Embryonic facial prominence (tissue), 1 donor: Measurements from ENCODE around the gene NAT8L.
"Not testable (repeated sequence)": the region's sequence is repeated elsewhere in the genome, so short reads cannot be mapped to it uniquely, and the experiment has no call there.

ENCODE experiments used
- DNase-seq: peaks from one replicate; pipeline ENCODE4 v3.0.0-alpha.2; 2016; ENCODE audit errors: extremely low spot score

NAT8L gene, protein sequence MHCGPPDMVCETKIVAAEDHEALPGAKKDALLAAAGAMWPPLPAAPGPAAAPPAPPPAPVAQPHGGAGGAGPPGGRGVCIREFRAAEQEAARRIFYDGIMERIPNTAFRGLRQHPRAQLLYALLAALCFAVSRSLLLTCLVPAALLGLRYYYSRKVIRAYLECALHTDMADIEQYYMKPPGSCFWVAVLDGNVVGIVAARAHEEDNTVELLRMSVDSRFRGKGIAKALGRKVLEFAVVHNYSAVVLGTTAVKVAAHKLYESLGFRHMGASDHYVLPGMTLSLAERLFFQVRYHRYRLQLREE

GRCh38 chr4:2059046-2059725 is at the start of gene NAT8L:
Gene NAT8L (plus strand): TSS chr4:2059327. CDS start chr4:2059512, 185 bp downstream.
- no peak for DNase-seq

DNA sequence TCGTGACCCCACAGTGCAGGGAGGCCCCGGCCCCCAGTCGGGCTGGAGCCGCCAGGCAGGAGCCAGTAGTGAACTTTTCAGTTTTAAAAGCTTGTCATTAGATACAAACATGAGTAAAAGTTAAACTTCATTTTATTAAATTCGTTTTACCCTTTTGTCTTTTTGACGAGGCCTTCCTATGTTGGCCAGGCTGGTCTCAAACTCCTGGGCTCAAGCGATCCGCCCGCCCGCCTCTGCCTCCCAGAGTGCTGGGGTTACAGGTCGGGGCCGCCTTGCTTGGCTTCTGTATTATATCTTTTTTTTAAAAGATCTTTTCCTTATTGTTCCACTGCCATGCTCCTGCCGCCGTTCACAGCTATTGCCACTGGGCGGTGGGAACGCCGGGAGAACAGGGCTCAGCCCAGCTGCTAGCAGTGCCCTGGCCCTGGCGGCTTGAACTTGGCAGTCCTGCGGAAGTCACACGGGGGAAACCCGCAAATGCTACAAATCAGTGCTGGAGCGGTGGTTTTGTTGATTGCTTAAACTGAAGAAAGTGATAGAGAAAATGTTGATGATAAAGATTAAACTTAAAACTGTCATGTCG is 49.4 kb upstream of the NAT8L start:
- DNase-seq, result no peak

DNA sequence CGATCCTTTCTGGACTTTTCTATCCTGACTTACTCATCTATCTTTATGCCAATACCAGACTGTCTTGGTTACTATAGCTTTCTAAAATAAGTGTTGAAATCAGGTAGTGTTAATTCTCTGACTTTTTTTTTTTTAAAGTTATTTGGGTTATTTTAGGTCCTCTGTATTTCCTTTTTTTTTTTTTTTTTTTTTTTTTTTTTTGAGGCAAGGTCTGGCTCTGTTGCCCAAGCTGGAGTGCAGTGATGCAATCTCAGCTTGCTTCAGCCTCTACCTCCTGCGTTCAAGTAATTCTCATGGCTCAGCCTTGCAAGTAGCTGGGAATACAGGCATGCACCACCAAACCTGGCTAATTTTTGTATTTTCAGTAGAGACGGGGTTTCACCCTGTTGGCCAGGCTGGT is 47.5 kb upstream of the NAT8L start:
- no peak for DNase-seq

GRCh38 chr4:2015008-2015407 is 44.1 kb upstream of the NAT8L start:
- no peak for DNase-seq

DNA sequence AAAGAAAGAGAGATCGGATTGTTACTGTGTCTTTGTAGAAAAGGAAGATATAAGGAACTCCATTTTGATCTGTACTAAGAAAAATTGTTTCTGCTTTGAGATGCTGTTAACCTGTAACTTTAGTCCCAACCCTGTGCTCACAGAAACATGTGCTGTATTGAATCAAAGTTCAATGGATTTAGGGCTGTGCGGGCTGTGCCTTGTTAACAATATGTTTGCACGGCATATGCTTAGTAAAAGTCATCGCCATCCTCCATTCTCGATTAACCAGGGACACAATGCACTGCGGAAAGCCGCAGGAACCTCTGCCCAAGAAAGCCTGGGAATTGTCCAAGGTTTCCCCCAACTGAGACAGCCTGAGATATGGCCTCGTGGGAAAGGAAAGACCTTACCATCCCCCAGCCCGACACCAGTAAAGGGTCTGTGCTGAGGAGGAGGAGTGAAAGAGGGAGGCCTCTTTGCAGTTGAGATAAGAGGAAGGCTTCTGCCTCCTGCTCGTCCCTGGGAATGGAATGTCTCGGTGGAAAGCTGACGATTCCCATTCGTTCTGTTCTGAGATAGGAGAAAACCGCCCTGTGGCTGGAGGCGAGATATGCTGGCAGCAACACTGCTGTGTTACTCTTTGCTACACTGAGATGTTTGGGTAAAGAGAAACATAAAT is 37.6 kb upstream of the NAT8L start:
- not testable (repeated sequence) for DNase-seq

DNA sequence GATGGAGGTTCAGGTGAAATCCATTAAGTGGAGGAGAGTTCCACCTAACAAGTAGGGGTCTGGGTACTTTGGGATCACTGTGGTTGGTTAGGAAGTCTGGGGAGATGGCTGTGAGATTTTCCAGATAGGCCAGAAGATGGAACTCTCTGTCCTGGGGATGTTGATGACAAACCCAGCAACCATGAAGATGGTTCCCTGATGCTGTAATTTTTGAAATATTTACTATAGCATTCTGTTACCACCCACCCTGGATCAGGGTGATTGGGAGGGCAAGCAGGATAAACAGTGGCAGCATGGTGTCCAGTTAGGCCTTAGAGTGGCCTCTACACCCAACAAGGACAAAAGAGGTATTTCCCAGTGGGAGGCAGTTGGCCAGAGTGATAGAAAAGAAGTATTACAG is 34.4 kb upstream of the NAT8L start:
- no peak for DNase-seq

GRCh38 chr4:2025817-2026216 is 33.3 kb upstream of the NAT8L start:
- DNase-seq, result no peak

GRCh38 chr4:2027120-2027519 is 32.0 kb upstream of the NAT8L start:
- DNase-seq, result not testable (repeated sequence)

GRCh38 chr4:2031161-2031560 is 28.0 kb upstream of the NAT8L start:
- not testable (repeated sequence) for DNase-seq

DNA sequence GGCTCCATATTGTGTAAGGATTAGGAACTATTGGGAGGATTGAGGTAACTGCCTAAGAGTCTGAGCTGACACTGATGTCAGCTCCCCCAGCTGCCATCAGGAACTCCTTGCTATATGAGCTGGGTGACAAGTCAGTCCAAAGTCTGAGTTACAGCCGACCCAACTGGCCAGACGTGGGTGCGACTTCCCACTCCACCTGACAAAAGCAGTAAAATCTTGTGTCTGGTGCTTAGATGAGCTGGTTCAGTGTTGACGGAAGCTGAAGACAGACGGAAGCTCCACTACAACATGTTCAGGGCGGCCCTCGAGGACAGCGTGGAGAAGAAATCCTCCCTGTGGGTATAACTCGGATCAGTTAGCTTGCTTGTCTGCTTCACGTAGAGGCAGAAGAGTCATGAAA is 22.8 kb upstream of the NAT8L start:
- DNase-seq, result no peak

- DNase-seq, result peak; percentile 0
These were observed 22.3 kb upstream of the NAT8L start for GRCh38 chr4:2036866-2037265.

GRCh38 chr4:2040391-2041238 is 18.5 kb upstream of the NAT8L start:
- no peak for DNase-seq

- DNase-seq, result peak; percentile 14
These were observed 17.6 kb upstream of the NAT8L start for GRCh38 chr4:2041239-2042130.

GRCh38 chr4:2042204-2042946 is 16.8 kb upstream of the NAT8L start:
- DNase-seq, result no peak

GRCh38 chr4:2042947-2043395 is 16.2 kb upstream of the NAT8L start:
- DNase-seq, result no peak

GRCh38 chr4:2043396-2044118 is 15.6 kb upstream of the NAT8L start:
- DNase-seq, result no peak

DNA sequence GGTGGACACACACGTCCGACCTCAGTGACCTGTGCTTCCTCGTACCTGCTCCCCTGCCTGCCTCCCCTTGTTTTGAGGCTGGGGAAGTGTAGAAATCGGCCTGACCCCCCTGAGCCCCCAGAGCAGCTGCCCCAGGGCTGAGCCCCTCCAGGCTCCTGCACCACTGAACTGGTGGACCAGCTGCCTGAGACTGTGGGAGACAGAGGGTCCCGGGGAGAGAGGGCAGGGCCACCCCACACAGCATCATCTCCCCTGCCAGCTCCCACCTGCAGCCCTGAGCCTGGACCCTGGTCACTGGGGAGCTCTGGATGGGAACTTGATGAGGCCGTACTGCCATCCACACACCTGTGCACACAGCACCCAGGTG is 15.0 kb upstream of the NAT8L start:
- no peak for DNase-seq

DNA sequence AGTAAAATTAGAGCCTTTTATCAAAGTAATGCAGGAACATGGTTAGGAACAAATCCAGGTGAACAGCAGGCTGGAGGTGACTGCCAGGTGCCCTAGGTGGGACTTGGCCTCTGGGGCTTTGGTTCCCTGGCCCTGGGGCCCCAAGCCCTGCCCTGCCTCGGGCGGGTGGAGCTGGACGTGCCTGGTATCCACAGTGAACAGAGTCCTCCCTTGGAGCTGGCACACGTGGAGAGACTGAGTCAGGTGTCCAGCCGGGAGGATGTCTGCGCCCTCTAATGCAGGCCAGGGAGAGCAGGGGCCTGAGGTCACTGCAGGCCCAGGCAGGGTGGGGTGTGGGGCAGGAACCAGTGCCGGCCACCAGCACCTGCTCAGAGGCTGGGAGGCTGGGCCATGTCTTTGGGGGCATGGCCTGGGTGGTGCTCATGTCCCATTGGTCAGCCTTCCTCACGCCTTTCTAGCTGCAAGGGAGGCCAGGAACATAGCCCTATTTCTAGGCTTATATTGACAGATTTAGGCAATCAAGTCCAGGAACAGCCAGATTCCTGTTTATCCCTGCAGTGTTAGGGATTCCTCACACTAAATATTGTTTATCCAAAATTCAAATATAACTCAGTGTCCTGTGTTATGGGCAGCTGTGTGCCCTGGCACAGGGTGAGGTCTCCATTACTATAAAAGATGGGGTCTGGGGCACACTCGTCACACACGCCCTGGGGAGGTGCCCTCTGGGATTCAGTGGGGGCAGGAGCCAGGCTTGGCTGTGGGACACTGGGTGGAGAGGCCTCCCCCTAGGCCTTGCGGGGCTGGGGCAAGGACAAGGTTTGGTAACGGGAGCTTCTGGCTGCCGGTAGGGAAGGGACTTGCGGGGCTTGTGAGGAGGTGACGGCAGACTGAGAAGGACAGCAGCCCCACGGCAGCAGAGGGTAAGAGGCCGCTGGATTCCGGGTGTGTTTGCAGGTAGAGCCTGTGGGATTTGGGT is 14.3 kb upstream of the NAT8L start:
- no peak for DNase-seq
